ENCODE measurements around the gene GRK5.
A peak's percentile ranks its signal among the peaks of the same experiment; 100 is the strongest.

DNA sequence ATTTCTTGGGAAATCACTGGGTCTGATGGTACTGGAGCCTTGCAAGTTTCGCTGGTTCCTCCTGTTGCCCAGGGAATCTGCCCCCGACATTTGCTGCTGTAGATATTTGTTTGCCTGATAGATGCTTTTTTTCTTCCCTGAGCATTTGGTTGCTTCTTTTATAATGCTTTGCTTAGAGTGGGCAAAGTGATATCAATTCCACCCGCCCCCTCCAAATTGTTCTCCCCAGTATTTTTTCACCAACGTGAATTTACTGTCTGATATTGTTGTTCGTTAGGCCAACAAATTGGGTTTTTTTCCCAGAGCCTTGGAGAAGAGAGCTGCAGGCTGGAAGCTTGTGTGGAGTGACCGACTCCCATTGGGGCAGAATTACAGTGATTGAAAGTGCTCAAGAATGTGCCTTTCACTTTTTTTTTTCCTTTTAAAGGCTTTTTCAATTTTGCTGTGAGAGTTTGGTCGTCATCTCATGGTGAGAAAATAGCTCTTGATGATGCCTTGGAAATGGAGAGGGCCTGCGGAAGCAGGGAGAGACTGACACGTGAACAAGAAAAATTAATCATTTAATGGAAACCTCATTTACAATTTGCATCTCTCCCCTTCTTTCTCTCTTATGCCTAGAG, 2.5 kb downstream of the GRK5 start:
- no peak for TF ChIP-seq EZH2 (IDR thresholded peaks at IDR 0.05; ENCODE audit: low read depth)
- TF ChIP-seq, protein P1, sequence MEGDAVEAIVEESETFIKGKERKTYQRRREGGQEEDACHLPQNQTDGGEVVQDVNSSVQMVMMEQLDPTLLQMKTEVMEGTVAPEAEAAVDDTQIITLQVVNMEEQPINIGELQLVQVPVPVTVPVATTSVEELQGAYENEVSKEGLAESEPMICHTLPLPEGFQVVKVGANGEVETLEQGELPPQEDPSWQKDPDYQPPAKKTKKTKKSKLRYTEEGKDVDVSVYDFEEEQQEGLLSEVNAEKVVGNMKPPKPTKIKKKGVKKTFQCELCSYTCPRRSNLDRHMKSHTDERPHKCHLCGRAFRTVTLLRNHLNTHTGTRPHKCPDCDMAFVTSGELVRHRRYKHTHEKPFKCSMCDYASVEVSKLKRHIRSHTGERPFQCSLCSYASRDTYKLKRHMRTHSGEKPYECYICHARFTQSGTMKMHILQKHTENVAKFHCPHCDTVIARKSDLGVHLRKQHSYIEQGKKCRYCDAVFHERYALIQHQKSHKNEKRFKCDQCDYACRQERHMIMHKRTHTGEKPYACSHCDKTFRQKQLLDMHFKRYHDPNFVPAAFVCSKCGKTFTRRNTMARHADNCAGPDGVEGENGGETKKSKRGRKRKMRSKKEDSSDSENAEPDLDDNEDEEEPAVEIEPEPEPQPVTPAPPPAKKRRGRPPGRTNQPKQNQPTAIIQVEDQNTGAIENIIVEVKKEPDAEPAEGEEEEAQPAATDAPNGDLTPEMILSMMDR (conservative IDR thresholded peaks at IDR 0.05) = peak; percentile 31; the same call in 1 of the 2 replicates

All from PC-9 (cell line).